KMS-11 (cell line): ENCODE measurements around the gene TBC1D24.
"Not testable (repeated sequence)": the region's sequence is repeated elsewhere in the genome, so short reads cannot be mapped to it uniquely, and the experiment has no call there.

Experiments
- H2AFZ ChIP-seq: fragments of 200-600 bp; sonication (generic); 2 replicates; pipeline ENCODE4 v1.6.1; 2016; ENCODE audit warnings: antibody characterized with exemption, mixed run types, low read depth
- H3K27ac ChIP-seq: fragments of 200-600 bp; sonication (generic); 2 replicates; pipeline ENCODE4 v1.6.1; 2016; ENCODE audit warnings: mild to moderate bottlenecking, mixed run types
- H3K27me3 ChIP-seq: fragments of 200-600 bp; sonication (generic); 2 replicates; pipeline ENCODE4 v1.6.1; 2017; ENCODE audit warnings: mild to moderate bottlenecking, low read depth, mixed run types, moderate library complexity; ENCODE audit not compliant: insufficient read depth
- H3K36me3 ChIP-seq: fragments of 200-600 bp; sonication (generic); 2 replicates; pipeline ENCODE4 v1.6.1; 2017; ENCODE audit warnings: mild to moderate bottlenecking, mixed run types; ENCODE audit not compliant: insufficient read depth
- H3K4me1 ChIP-seq: fragments of 200-600 bp; sonication (generic); 2 replicates; pipeline ENCODE4 v1.6.1; 2016; ENCODE audit warnings: mild to moderate bottlenecking, low read depth, mixed run types; ENCODE audit not compliant: poor library complexity, severe bottlenecking
- H3K4me2 ChIP-seq: fragments of 200-600 bp; sonication (generic); 2 replicates; pipeline ENCODE4 v1.7.0; 2016; ENCODE audit warnings: mild to moderate bottlenecking, mixed run types
- H3K4me3 ChIP-seq: fragments of 200-600 bp; sonication (generic); IDR thresholded peaks from 2 replicates; pipeline ENCODE4 v1.6.1; 2017; ENCODE audit warnings: low read depth, low read length, mixed read lengths; ENCODE audit not compliant: insufficient read depth
- H3K79me2 ChIP-seq: fragments of 200-600 bp; sonication (generic); 2 replicates; pipeline ENCODE4 v1.6.1; 2016; ENCODE audit warnings: low read depth, mixed run types; ENCODE audit not compliant: insufficient read depth
- H3K9ac ChIP-seq: fragments of 200-600 bp; sonication (generic); 2 replicates; pipeline ENCODE4 v1.6.1; 2016; ENCODE audit warnings: mild to moderate bottlenecking, mixed run types
- H4K20me1 ChIP-seq: fragments of 200-600 bp; sonication (generic); 2 replicates; pipeline ENCODE4 v1.6.1; 2016; ENCODE audit warnings: mild to moderate bottlenecking, mixed run types; ENCODE audit not compliant: insufficient read depth
- CTCF ChIP-seq: fragments of 200-600 bp; sonication (generic); conservative IDR thresholded peaks from 2 replicates; pipeline ENCODE4 v1.6.1; 2017; ENCODE audit warnings: low read depth, mild to moderate bottlenecking, antibody characterized with exemption, low read length, moderate library complexity, mixed read lengths

TBC1D24 gene

GRCh38 chr16:2476345-2476720 is 1.4 kb downstream of the TBC1D24 start:
- H3K27me3 ChIP-seq = peaks cover 12% of the 10 kb centered on the region
- no peaks in the 10 kb centered on the region for H4K20me1 ChIP-seq
- no peaks in the 10 kb centered on the region for H3K36me3 ChIP-seq
- no peak; the same call in 1 of the 2 replicates for TF ChIP-seq CTCF
- H3K4me2 ChIP-seq = no peak overlapping the region
- peaks cover 7% of the 10 kb centered on the region; the same call in 1 of the 2 replicates for H3K79me2 ChIP-seq
- no peak overlapping the region for H3K27ac ChIP-seq
- H3K9ac ChIP-seq = no peak overlapping the region
- H3K4me1 ChIP-seq = peaks cover 20% of the 10 kb centered on the region
- H3K4me3 ChIP-seq = no peak overlapping the region
- H2AFZ ChIP-seq = no peak overlapping the region

- H3K36me3 ChIP-seq = no peaks in the 10 kb centered on the region
- H3K27ac ChIP-seq = no peak overlapping the region
- H3K4me2 ChIP-seq = no peak overlapping the region
- peaks cover 7% of the 10 kb centered on the region; the same call in 1 of the 2 replicates for H3K79me2 ChIP-seq
- no peak overlapping the region for H3K9ac ChIP-seq
- TF ChIP-seq CTCF = no peak
- peaks cover 8% of the 10 kb centered on the region for H3K27me3 ChIP-seq
- H2AFZ ChIP-seq = no peak overlapping the region
- peaks cover 16% of the 10 kb centered on the region for H3K4me1 ChIP-seq
- no peak overlapping the region for H3K4me3 ChIP-seq
- H4K20me1 ChIP-seq = no peaks in the 10 kb centered on the region
Measured at GRCh38 chr16:2476741-2477140, 1.8 kb downstream of the TBC1D24 start.

- peaks cover 7% of the 10 kb centered on the region; the same call in 1 of the 2 replicates for H3K79me2 ChIP-seq
- no peaks in the 10 kb centered on the region for H4K20me1 ChIP-seq
- no peak overlapping the region for H2AFZ ChIP-seq
- peaks cover 2% of the 10 kb centered on the region; the same call in 1 of the 2 replicates for H3K27me3 ChIP-seq
- H3K4me2 ChIP-seq = no peak overlapping the region
- no peaks in the 10 kb centered on the region for H3K36me3 ChIP-seq
- no peak overlapping the region for H3K4me3 ChIP-seq
- H3K27ac ChIP-seq = no peak overlapping the region
- no peak for TF ChIP-seq CTCF
- H3K4me1 ChIP-seq = peaks cover 12% of the 10 kb centered on the region
- no peak overlapping the region for H3K9ac ChIP-seq
Measured at GRCh38 chr16:2477327-2477726, 2.4 kb downstream of the TBC1D24 start.

- H3K4me1 ChIP-seq = peaks cover 8% of the 10 kb centered on the region
- H3K9ac ChIP-seq = no peak overlapping the region
- no peaks in the 10 kb centered on the region for H3K27me3 ChIP-seq
- no peak overlapping the region for H3K4me3 ChIP-seq
- no peaks in the 10 kb centered on the region for H3K36me3 ChIP-seq
- H2AFZ ChIP-seq = no peak overlapping the region
- peaks cover 7% of the 10 kb centered on the region; the same call in 1 of the 2 replicates for H3K79me2 ChIP-seq
- no peaks in the 10 kb centered on the region for H4K20me1 ChIP-seq
- H3K27ac ChIP-seq = no peak overlapping the region
- H3K4me2 ChIP-seq = no peak overlapping the region
- TF ChIP-seq CTCF = no peak
Measured at GRCh38 chr16:2478279-2478678, 3.4 kb downstream of the TBC1D24 start.

- not testable (repeated sequence) for H3K9ac ChIP-seq, H2AFZ ChIP-seq, H3K4me1 ChIP-seq, H3K4me2 ChIP-seq, H3K27ac ChIP-seq, H3K36me3 ChIP-seq, H4K20me1 ChIP-seq, H3K4me3 ChIP-seq, H3K79me2 ChIP-seq, H3K27me3 ChIP-seq
Measured at GRCh38 chr16:2479996-2480395, 5.1 kb downstream of the TBC1D24 start.
